Retinal pigment epithelial cell (primary cell): Measurements from ENCODE around the gene WNT1.

Source experiments
- DNase-seq: peaks from one replicate; pipeline ENCODE4 v3.0.0-alpha.2; 2010; ENCODE audit warnings: low read depth
- H3K4me3 ChIP-seq: 2 replicates; pipeline ENCODE4 v1.5.1; 2011; ENCODE audit warnings: mild to moderate bottlenecking, low read length, control low read depth, moderate library complexity
- TF ChIP-seq, protein P1 (sequence below): conservative IDR thresholded peaks from 2 replicates; pipeline ENCODE4 v1.5.1; 2011; ENCODE audit warnings: low read depth, low read length, control low read depth, inconsistent platforms

Gene WNT1

DNA sequence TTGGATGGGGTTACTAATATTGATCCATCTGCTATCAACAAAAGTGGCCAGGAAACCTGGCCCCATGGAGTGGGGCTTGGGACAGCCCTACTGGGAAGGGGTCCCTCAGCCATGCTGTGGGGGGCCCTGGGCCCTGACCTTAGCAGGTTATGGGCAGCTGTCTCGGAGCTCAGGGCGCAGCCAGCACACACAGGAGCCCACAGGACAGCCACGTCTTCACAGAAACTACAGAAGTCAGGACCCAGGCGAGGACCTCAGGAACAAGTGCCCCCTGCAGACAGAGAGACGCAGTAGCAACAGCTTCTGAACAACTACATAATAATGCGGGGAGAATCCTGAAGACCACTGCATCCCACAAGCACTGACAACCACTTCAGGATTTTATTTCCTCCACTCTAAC lies 41.0 kb upstream of the WNT1 start:
- TF ChIP-seq, protein P1, sequence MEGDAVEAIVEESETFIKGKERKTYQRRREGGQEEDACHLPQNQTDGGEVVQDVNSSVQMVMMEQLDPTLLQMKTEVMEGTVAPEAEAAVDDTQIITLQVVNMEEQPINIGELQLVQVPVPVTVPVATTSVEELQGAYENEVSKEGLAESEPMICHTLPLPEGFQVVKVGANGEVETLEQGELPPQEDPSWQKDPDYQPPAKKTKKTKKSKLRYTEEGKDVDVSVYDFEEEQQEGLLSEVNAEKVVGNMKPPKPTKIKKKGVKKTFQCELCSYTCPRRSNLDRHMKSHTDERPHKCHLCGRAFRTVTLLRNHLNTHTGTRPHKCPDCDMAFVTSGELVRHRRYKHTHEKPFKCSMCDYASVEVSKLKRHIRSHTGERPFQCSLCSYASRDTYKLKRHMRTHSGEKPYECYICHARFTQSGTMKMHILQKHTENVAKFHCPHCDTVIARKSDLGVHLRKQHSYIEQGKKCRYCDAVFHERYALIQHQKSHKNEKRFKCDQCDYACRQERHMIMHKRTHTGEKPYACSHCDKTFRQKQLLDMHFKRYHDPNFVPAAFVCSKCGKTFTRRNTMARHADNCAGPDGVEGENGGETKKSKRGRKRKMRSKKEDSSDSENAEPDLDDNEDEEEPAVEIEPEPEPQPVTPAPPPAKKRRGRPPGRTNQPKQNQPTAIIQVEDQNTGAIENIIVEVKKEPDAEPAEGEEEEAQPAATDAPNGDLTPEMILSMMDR = peak; percentile 20
- DNase-seq = no peak
- no peak overlapping the region for H3K4me3 ChIP-seq

DNA sequence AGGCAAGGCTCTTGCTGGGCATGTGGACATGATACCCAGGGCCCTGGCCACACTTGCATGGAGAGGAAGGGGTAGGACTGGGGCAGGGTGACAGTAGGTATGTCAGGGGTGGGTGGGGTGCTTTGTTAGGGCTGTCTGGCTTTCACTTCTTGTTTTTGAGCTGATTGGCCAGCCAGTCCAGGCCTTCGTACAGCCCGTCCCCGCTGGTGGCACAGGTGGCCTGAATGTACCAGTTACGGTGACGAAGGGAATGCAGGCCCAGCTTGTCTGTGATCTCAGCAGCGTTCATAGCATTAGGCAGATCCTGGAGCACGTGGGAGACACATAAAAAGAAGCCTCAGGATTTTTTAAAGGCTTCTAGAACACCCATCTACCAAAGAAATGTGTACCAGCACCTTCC lies 39.3 kb upstream of the WNT1 start:
- no peak overlapping the region for H3K4me3 ChIP-seq
- DNase-seq = no peak
- TF ChIP-seq, protein P1 = no peak

DNA sequence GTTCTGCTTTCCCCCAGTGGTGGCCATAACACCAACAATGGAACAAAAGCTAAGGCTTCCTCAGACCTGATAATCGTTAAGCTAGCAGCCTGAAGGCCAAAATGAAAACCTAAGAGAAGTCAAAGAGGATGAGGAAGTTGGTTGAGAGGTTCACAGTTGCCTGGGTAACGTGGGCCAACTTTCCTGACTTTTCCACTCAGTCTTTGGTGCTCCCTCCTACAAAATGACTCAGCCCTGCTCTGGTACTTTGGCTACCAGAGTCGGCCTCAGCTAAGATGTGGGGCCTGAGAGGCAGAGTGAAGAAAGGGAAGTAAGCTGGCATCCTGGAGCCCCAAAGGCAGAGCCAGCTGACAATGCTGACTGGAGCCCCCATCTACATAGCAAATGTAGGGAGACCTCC lies 37.9 kb upstream of the WNT1 start:
- DNase-seq = no peak
- no peak overlapping the region for H3K4me3 ChIP-seq
- TF ChIP-seq, protein P1 = no peak

DNA sequence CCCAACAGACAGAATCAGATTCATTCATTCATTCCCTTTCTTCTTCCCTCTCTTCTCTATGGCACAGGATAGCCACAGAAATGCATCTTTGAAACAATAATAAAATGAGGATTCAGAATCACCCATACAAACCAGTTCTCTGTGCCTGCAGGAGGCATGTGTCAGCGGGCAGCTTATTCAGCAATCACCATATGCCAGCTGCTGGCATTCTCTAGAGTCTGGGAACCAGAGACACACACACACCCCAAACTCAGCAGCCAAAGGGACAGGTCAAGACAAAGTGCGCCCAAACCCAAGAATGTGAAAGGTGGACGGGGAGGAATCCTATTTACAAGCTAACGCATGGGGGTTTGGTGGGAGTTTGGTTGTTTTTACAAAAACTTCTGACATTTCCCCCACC lies 34.9 kb upstream of the WNT1 start:
- no peak for DNase-seq
- H3K4me3 ChIP-seq = no peak overlapping the region
- TF ChIP-seq, protein P1 = no peak

DNA sequence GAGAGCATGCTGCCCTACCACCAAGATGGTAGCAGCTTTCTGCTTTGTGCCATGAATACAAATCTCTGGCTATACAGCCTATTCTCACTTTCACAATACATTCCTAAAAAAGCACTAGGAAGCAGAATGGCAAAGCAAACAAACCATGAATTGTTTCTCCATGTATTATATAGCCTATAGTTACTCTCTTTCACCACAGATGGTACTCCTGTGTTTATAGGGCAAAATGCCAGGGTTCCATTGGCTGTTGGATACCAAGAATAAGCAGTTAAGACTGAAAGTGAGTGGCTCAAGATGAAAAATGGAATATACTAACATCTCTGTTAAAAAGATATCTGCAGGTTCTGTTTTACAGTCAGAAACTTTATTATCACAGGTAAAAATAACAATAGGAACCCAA lies 31.9 kb upstream of the WNT1 start:
- TF ChIP-seq, protein P1 = no peak
- H3K4me3 ChIP-seq = no peak overlapping the region
- no peak for DNase-seq

DNA sequence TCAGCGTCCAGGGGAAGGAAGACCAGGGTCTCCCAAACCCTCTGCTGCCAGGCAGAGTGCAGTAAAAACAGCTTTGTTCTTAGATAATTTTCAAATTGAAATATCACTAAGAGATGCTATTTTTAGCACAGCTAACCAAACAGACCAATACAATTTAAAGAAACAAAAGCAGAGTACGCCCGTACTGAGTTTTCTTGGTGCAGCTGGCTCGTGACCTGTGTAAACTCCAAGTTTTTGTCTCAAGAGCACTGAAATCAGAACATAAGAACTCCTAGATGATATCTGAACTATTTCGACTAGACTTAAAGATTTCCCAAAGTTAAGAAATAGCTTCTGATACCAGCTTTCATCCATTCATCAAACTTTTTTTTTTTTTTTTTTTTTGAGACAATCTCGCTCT lies 31.2 kb upstream of the WNT1 start:
- TF ChIP-seq, protein P1 = no peak
- DNase-seq = no peak
- no peak overlapping the region for H3K4me3 ChIP-seq

DNA sequence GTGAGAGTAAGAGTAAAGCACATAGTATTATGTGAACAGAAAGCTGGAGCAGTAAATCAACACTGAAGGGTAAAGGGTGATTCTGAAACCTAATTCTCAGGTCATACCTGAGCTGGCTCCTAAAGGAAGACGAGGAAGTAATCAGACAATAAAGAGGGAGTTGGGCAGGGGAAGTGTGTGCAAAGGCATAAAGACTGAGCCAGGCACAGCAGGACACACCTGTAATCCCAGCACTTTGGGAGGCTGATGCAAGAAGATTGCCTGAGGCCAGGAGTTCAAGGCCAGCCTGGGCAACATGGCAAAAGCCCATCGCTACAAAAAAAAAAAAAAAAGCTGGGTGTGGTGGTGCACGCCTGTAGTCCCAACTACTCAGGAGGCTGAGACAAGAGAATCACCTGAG lies 30.4 kb upstream of the WNT1 start:
- no peak for DNase-seq
- no peak overlapping the region for H3K4me3 ChIP-seq
- TF ChIP-seq, protein P1 = no peak
